AG09319 (cell line): ENCODE results near the gene GCG.

Experiments used
- DNase-seq: peaks from one replicate; pipeline ENCODE4 v3.0.0-alpha.2; 2010; ENCODE audit warnings: low read depth; ENCODE audit errors: extremely low read depth
- TF ChIP-seq, protein P1 (sequence below): IDR thresholded peaks from 2 replicates; pipeline ENCODE4 v1.5.1; 2011; ENCODE audit warnings: low read depth, mild to moderate bottlenecking, inconsistent platforms, low read length, moderate library complexity

Gene GCG

DNA sequence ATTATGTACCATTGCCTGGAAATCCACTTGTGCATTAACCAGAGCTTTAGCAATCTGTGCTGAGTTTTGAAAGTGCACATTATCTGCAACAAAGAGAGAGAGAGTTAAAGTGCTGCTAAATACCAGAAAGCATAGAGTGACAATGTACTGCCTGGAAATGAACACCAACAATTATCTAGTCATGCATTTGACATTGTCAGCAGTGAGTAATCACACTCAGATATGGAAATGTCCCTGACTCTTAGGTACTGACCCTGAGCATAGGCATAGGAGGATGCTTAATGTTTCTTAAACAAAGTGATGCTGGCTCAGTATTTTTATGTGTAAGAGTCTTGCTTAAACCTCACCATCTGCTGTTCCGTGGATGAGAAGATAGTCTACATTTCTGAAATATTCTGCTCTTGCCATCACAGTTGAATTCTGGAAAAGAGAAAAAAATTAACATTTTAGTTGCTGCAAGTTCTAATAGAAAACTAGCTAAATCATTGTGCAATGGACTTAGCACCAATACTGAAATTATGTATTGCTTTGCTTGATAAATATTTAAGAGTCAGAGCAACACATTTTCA lies 20.8 kb upstream of the GCG start:
- TF ChIP-seq, protein P1, sequence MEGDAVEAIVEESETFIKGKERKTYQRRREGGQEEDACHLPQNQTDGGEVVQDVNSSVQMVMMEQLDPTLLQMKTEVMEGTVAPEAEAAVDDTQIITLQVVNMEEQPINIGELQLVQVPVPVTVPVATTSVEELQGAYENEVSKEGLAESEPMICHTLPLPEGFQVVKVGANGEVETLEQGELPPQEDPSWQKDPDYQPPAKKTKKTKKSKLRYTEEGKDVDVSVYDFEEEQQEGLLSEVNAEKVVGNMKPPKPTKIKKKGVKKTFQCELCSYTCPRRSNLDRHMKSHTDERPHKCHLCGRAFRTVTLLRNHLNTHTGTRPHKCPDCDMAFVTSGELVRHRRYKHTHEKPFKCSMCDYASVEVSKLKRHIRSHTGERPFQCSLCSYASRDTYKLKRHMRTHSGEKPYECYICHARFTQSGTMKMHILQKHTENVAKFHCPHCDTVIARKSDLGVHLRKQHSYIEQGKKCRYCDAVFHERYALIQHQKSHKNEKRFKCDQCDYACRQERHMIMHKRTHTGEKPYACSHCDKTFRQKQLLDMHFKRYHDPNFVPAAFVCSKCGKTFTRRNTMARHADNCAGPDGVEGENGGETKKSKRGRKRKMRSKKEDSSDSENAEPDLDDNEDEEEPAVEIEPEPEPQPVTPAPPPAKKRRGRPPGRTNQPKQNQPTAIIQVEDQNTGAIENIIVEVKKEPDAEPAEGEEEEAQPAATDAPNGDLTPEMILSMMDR: no peak
- no peak for DNase-seq

DNA sequence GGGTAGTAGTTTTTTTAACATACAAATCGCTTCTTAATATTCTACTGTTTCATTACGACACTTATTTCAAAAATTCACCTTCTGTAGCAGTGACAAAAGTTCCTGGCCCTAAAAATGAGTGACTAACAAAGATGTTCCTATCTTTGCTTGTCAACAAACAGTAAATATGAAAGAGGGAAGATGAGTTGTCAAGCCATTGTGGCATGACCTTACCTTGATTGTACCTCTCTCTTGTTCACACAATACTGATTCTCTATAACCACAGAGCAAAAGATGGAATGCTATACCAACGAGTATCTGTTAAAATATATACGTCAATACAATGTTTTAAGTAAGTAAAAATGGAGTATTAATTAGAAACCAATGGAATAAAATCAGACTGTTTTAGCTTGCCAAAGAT lies 14.7 kb upstream of the GCG start:
- TF ChIP-seq, protein P1: no peak

DNA sequence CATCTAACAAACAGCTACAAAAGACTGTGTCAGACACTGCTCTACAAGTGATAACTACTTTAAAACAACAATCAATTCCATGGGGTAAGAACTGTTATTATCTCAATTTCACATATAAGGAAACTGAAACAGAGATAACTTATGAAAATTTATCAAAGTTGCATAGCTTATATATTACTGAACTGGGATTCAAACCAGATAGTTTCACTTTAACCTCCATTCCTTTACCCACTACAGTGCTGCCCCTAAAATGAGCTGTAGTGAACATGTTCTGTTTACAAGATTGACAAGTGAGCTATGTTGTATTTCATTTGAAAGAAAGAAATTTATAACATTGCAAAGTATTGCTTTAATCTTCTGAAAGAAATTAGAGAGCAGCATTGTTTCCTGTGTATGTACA lies 14.1 kb upstream of the GCG start:
- TF ChIP-seq, protein P1: no peak
- DNase-seq: no peak

More for the DNA sequence above, 14.7 kb upstream of the GCG start:
- no peak for DNase-seq

DNA sequence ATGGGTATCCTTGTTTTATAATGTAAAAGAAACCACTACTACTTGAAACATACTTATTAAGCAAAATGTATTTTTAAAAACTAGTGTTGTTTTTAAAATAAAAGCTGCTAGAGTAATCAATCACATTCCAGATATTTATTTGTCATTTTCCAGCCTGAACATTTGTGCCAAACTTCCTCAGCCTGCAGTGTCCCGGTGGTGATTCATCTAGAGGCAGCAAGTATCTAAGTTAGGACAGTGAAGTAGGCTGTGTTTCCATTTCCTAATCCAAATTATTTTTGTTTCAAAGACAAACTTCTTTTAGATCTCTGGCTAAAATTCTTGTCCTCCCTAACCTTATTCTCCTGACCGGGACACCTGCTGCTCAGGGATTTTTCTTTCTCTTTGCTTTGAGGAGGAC lies 12.8 kb upstream of the GCG start:
- DNase-seq: no peak
- TF ChIP-seq, protein P1: no peak

DNA sequence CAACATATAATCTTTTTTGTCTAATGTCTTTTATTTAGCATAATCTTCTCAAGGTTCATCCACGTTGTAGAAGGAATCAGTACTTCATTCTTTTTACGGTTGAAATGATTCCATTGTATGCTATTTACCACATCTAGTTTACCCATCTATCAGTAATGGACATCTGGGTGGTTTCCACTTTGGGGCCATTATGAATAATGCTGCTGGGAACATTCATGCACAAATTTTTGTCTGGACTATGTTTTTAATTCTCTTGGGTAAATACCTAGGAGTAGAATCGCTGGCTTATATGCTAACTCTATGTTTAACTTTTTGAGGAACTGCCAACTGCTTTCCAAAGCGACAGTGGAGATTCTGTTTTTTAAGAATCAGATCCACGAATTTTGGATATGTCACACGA lies 7.4 kb upstream of the GCG start:
- DNase-seq: no peak
- TF ChIP-seq, protein P1: no peak

DNA sequence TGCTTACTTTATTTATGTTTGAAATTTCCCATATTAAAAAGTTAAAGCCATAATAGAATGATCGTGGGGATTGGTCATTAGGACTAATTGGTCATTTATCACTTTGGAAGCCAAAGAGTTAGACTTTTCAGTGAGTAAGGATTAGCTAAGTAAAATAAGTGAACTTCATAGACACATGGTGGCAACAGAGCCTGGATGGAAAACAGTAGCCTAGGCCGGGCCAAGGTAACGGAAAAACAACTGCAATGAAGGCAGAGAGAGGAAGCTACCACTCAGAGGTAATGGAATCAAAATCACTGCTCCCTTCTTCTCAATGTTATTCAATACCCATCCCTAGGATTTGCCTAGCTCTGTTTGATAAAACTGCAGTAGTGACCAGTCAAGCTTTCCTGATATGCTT lies 4.1 kb upstream of the GCG start:
- DNase-seq: no peak
- TF ChIP-seq, protein P1: no peak

DNA sequence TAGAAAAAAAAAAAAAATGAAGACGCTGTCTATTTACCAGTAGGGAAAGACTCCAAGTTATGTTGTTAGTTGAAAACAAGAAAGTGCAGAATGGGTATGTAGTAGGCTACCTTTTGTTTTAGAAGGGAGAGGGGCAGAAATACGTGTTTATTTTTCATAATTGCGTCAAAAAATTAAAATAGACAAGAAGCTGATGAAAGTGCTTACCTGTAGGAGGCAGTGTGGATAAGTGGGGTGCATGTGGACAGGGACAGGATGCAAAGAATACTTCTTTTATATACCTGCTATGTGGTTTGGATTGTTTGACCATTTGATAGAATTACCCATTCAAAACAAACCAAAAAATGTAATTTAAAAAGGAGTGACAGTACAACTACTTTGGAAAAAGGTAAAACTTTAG lies 3.0 kb upstream of the GCG start:
- no peak for DNase-seq
- TF ChIP-seq, protein P1: no peak; the same call in none of the 2 replicates
